Right lobe of liver (tissue), 4 donors: Measurements from ENCODE around the gene BMAL1.

ENCODE experiments used
- CTCF ChIP-seq, 4 donors: fragments of 200-600 bp in 3 of 4; fragments of 450-650 bp in 1 of 4; IDR thresholded peaks; one replicate each; pipeline versions ENCODE4 v1.5.1 to v1.8.0; 2016 to 2022; ENCODE audit warnings: antibody characterized with exemption in 4 of 4, mild to moderate bottlenecking in 2 of 4
- POLR2A ChIP-seq: fragments of 450-650 bp; IDR thresholded peaks from one replicate; pipeline ENCODE4 v1.6.1; 2017; ENCODE audit warnings: antibody characterized with exemption, mild to moderate bottlenecking
- donor health status: DM: no; HTN: no; CAD: no.
- donor health status: DM: no; HTN: no; CAD: no.
- donor health status: DM: no; HTN: yes; CAD: no.

- TF ChIP-seq POLR2A (no peak), CTCF (IDR thresholded peaks at IDR 0.05) (no peak)
Measured at GRCh38 chr11:13373216-13373615, 95.6 kb downstream of the BMAL1 start.
